Eye (tissue), 1 donor: Measurements from ENCODE around the gene GPR150.

ENCODE experiments used
- DNase-seq: peaks from one replicate; pipeline ENCODE4 v3.0.0-alpha.2; 2015

The GPR150 gene

GRCh38 chr5:95620030-95620869 is at the start of gene GPR150:
Gene GPR150, plus strand, starts transcription at chr5:95620087. Its CDS starts 189 bp downstream, at chr5:95620276.
- DNase-seq: peak; percentile 81

- no peak for DNase-seq
Measured at GRCh38 chr5:95572016-95572415, 47.9 kb upstream of the GPR150 start.

- no peak for DNase-seq
Measured at GRCh38 chr5:95581576-95581975, 38.3 kb upstream of the GPR150 start.

- no peak for DNase-seq
Measured at GRCh38 chr5:95583992-95584391, 35.9 kb upstream of the GPR150 start.

DNA sequence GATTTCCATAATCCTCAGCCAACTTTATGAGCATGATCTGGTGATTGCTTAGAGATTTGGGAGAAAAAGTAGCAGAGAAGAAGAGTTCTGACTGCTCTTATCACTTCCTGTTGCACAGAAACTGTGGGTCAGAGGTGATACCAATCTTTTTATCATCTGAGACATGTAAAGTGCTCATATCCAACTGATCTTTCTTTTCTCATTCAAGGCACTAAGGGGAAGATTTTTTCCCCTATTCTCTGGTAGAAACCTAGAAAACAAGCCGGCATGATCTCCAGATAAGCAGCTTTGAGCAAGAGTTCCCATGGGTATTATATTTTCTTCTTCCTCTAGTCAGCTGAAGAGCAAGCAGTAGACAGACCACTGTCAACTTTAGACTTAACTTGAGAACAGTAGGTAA is 29.0 kb upstream of the GPR150 start:
- no peak for DNase-seq

- no peak for DNase-seq
Measured at GRCh38 chr5:95591490-95591901, 28.4 kb upstream of the GPR150 start.

GRCh38 chr5:95595289-95595931 is 24.5 kb upstream of the GPR150 start:
- no peak for DNase-seq

DNA sequence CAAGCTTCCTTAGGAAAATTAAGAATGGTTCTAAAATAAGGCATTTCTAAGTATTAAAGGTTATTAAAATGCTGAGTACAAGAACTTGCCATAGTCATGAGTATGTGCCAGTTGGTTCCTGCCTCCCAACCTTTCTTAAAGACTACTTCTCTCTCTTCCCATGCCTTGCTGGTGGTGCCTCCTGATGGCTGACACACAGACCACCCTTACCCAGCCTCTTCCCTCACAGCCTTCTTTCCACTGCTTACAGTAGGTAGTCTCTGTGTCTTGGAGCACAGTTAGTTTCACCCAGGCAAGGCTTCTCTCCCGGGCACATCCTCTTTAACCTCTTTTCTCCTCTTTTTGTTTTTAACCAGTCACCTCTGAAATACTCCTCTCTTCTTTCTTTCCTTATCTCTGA is 20.6 kb upstream of the GPR150 start:
- no peak for DNase-seq

GRCh38 chr5:95600557-95600956 is 19.3 kb upstream of the GPR150 start:
- DNase-seq: no peak

GRCh38 chr5:95605786-95606185 is 14.1 kb upstream of the GPR150 start:
- DNase-seq: no peak

DNA sequence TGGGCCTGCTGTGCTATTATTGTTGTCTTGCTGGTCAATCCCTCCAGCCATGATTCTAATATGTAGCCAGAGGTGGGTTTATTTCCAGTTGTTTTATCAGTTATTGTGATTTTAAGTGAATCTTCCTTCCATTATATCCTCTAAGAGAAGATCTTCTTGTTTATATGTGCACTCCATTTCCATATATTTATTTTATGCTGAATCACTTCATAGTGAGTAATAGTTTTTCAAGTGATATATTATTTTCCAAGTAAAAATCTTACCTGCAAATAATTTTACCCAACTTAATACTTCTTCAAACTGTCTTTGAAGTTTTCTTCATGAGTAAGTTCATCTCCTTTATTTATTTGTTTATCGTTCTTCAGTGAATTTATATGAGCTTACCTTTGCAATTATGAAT is 13.5 kb upstream of the GPR150 start:
- DNase-seq: no peak

DNA sequence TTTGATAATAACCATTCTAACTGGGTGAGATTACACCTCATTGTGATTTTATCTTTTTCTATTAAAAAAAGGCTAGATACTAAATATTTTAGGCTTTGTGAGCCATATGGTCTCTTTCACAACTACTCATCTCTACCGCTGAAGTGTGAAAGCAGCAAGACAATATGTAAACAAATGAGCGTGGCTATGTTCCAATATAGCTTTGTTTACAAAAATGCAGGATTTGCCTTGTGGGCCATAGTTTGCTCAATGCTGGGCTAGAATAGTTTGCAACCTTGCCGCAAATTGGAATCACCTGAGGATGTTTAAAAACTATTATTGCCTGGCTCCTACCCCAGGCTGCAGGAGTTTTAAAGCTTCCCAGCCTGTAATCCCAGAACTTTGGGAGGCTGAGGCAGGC is 10.2 kb upstream of the GPR150 start:
- no peak for DNase-seq

DNA sequence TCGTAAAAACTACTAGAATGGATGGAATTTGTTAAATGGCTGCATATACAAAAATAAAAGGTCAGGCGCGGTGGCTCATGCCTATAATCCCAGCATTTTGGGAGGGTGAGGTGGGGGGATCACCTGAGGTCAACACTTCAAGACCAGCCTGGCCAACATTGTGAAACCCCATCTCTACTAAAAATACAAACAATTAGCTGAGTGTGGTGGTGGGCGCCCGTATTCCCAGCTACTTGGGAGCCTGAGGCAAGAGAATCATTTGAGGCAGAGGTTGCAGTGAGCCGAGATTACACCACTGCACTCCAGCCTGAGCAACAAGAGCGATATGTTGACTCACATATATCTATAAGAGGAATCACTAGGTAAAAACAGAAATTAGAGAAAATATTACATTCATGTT is 9.3 kb upstream of the GPR150 start:
- no peak for DNase-seq

DNA sequence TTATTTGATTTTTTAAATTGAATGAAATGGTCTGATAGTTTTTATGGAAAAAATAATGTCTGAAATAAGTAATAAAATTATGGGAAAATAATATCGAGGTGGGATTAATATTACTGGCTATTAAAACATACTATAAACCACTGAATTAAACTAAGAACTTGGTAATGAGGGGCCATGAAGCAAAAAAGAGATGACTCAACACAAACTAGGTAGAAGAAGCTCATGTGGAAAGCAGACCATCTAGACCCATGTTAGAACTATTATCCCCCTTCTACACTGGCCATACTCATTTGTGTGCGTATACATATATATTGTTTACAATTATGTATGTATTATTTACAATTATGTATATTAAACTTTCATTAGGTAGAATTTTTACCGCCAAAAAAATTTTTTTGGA is 8.5 kb upstream of the GPR150 start:
- DNase-seq: no peak

GRCh38 chr5:95613514-95613913 is 6.4 kb upstream of the GPR150 start:
- no peak for DNase-seq

GRCh38 chr5:95615164-95615467 is 4.8 kb upstream of the GPR150 start:
- no peak for DNase-seq

DNA sequence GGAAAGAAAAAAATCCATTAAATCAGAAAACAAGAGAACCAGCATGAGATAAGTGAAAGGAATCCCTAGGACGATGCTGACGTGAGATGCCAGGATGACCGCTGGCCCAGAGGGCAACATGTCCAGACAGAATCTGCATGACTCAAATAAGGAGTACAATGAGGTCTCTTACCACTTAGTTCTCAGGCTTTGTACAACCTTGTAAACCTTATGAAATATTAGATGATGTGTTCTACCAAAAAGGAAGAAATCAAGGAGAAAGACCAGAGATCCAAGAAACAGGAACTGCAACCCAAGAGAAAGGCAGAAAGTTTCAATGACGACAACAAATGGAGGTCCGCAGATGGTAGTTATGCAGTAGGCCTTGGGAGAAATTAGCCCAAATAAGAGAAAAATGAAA is 2.8 kb upstream of the GPR150 start:
- no peak for DNase-seq

DNA sequence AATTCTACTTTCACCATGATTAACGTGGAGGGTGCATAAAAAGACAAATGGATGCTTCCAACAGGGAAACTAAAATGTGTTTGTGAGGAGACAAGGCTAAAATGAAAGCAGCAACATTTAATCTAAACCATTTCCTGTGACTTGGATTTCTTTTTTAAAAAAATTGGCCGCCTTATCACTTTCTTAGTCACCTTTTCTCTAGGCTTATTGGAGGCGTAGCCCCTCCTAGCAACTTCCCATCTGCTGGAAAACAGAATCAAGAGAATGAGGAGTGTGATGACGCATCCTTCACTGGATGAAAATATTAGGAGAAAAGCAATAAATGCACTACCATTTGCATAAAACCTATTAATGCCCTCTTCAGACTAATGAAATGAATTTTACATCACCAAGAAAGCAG is 791 bp upstream of the GPR150 start:
- DNase-seq: no peak

GRCh38 chr5:95619514-95620029 is 315 bp upstream of the GPR150 start:
- DNase-seq: no peak

GRCh38 chr5:95620870-95621838 is 1.3 kb downstream of the GPR150 start:
- peak; percentile 80 for DNase-seq

DNA sequence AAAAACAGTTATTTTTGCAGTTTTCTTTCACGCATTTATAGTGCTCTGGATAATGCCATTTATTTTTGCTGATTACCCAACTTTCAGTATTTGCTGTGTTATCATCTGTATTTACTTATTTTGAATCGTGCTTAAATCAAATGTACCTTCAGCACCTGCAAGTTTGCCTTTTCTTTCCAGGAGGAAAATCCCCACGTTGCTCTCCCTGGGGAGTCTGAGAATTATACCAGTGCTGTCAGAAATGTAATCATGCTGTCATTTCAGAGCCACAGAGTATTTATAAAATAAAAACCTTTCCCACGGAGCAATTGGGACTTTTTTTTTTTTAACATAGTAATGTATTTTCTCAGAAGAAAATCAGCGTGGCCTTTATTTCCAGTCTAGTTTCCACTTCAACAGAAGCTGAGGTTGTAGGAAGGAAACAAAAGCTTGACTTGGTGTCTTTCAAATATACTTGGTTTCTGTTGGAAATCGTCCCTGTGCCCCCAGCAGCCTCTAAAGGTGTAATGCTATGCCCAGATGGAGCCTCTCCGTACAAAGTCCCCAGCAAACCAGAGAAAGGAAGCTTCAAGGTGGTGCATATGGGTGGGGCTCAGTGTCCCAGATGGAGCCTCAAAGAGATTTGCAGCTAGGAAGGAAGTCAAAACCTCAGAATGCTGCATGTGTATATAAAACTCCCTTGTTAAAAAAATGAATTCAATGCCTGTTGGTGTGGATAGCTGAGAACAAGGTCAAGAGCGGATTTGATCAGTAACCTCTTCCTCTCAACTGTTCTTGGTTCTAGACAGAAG is 2.1 kb downstream of the GPR150 start:
- DNase-seq: no peak

- no peak for DNase-seq
Measured at GRCh38 chr5:95623706-95624105, 3.8 kb downstream of the GPR150 start.
